Endothelial cell of umbilical vein (primary cell): ENCODE data around the gene C8A.

ENCODE experiments used
- EZH2 ChIP-seq: IDR thresholded peaks from 2 replicates; pipeline ENCODE4 v1.6.1; 2012; ENCODE audit warnings: borderline replicate concordance, low read depth, mild to moderate bottlenecking, moderate library complexity, low read length, inconsistent platforms; ENCODE audit not compliant: severe bottlenecking
- POLR2AphosphoS5 ChIP-seq: IDR thresholded peaks from 2 replicates; pipeline ENCODE4 v1.6.1; 2012; ENCODE audit warnings: low read depth, mild to moderate bottlenecking, control low read depth, low read length, moderate library complexity; ENCODE audit not compliant: insufficient read depth

GRCh38 chr1:56856186-56856585 lies 1.6 kb downstream of the C8A start:
- TF ChIP-seq POLR2AphosphoS5 (no peak), EZH2 (no peak)
